ENCODE data around the gene HIVEP3.

HIVEP3 gene

GRCh38 chr1:41622402-41622801 is 296.3 kb downstream of the HIVEP3 start:
- Histone ChIP-seq H3K9me3 (ENCODE audit: control insufficient read depth, insufficient read depth, low read depth, low read length) (no peaks in the 10 kb centered on the region), H3K4me1 (ENCODE audit: control insufficient read depth, insufficient read depth, low read length) (peaks cover 7% of the 10 kb centered on the region), H3K27ac (ENCODE audit: extremely low read depth, low read depth, low read length) (no peak overlapping the region), H3K36me3 (ENCODE audit: control insufficient read depth in 2 of 2, insufficient read depth in 1 of 2, low read length in 2 of 2) (no peaks in the 10 kb centered on the region), H3K4me3 (ENCODE audit: low read depth, low read length) (no peak overlapping the region)
- CTCF ChIA-PET = interaction anchor here (0.7 kb wide), 1 partner anchor 1125 kb away, joined by 4 read pairs; no protein-coding TSS in a partner anchor
- TF ChIP-seq ZNF843 (tag by site-specific recombination; IDR thresholded peaks at IDR 0.05) = no peak
- no peak for TF ChIP-seq ZNF175 (tag by site-specific recombination; IDR thresholded peaks at IDR 0.05)
- TF ChIP-seq ZNF585B (tag by site-specific recombination; IDR thresholded peaks at IDR 0.05) = no peak
- POLR2A ChIA-PET = no interaction called here

- Histone ChIP-seq H3K36me3 (ENCODE audit: control insufficient read depth in 2 of 2, insufficient read depth in 1 of 2, low read length in 2 of 2) (no peaks in the 10 kb centered on the region), H3K4me1 (ENCODE audit: control insufficient read depth, insufficient read depth, low read length) (peaks cover 7% of the 10 kb centered on the region), H3K9me3 (ENCODE audit: control insufficient read depth, insufficient read depth, low read depth, low read length) (no peaks in the 10 kb centered on the region), H3K27ac (ENCODE audit: extremely low read depth, low read depth, low read length) (no peak overlapping the region), H3K4me3 (ENCODE audit: low read depth, low read length) (no peak overlapping the region)
- ChIA-PET CTCF (interaction anchor here (1.0 kb wide), 1 partner anchor 249 kb away, joined by 3 read pairs; no protein-coding TSS in a partner anchor), POLR2A (no interaction called here)
- no peak for TF ChIP-seq GLI2 (tag by site-specific recombination; IDR thresholded peaks at IDR 0.05; ENCODE audit: borderline replicate concordance, low read depth)
- no peak for TF ChIP-seq ZNF146 (tag by site-specific recombination; IDR thresholded peaks at IDR 0.05)
- no peak for TF ChIP-seq ZNF626 (tag by site-specific recombination; IDR thresholded peaks at IDR 0.05)
- no peak for TF ChIP-seq ZNF398 (tag by site-specific recombination; IDR thresholded peaks at IDR 0.05)
- no peak for TF ChIP-seq ZNF704 (tag by site-specific recombination; IDR thresholded peaks at IDR 0.05)
- no peak for TF ChIP-seq ZNF544 (tag by site-specific recombination; IDR thresholded peaks at IDR 0.05)
- no peak for TF ChIP-seq ZNF610 (tag by site-specific recombination; IDR thresholded peaks at IDR 0.05; ENCODE audit: borderline replicate concordance)
- no peak for TF ChIP-seq ZSCAN23 (tag by site-specific recombination; IDR thresholded peaks at IDR 0.05)
- no peak for TF ChIP-seq ZNF621 (tag by site-specific recombination; IDR thresholded peaks at IDR 0.05)
- TF ChIP-seq ZNF692 (tag by site-specific recombination; IDR thresholded peaks at IDR 0.05) = no peak
- no peak for TF ChIP-seq ZNF600 (tag by site-specific recombination; IDR thresholded peaks at IDR 0.05)
- TF ChIP-seq, protein P1, sequence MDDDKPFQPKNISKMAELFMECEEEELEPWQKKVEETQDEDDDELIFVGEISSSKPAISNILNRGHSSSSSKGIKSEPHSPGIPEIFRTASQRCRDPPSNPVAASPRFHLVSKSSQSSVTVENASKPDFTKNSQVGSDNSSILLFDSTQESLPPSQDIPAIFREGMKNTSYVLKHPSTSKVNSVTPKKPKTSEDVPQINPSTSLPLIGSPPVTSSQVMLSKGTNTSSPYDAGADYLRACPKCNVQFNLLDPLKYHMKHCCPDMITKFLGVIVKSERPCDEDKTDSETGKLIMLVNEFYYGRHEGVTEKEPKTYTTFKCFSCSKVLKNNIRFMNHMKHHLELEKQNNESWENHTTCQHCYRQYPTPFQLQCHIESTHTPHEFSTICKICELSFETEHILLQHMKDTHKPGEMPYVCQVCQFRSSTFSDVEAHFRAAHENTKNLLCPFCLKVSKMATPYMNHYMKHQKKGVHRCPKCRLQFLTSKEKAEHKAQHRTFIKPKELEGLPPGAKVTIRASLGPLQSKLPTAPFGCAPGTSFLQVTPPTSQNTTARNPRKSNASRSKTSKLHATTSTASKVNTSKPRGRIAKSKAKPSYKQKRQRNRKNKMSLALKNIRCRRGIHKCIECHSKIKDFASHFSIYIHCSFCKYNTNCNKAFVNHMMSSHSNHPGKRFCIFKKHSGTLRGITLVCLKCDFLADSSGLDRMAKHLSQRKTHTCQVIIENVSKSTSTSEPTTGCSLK (tag by site-specific recombination; IDR thresholded peaks at IDR 0.05) = no peak
- no peak for TF ChIP-seq SCRT2 (tag by site-specific recombination; IDR thresholded peaks at IDR 0.05)
- TF ChIP-seq ZNF510 (tag by site-specific recombination; IDR thresholded peaks at IDR 0.05; ENCODE audit: insufficient replicate concordance) = no peak
- TF ChIP-seq ZNF391 (tag by site-specific recombination; IDR thresholded peaks at IDR 0.05; ENCODE audit: borderline replicate concordance, low read depth) = no peak
- no peak for TF ChIP-seq TRIM28 (IDR thresholded peaks at IDR 0.05; ENCODE audit: borderline replicate concordance, low read length)
- no peak for TF ChIP-seq MZF1 (tag by site-specific recombination; IDR thresholded peaks at IDR 0.05; ENCODE audit: borderline replicate concordance)
- no peak for TF ChIP-seq ZNF404 (tag by site-specific recombination; IDR thresholded peaks at IDR 0.05)
- TF ChIP-seq GLI4 (tag by site-specific recombination; IDR thresholded peaks at IDR 0.05) = no peak
These were observed 296.9 kb downstream of the HIVEP3 start for GRCh38 chr1:41621791-41622190.

Data from HEK293 (cell line).